GM12801 (cell line): Measurements from ENCODE around the gene AFAP1.

Experiments used
- TF ChIP-seq, protein P1 (sequence below): IDR thresholded peaks from one replicate; pipeline ENCODE4 v1.5.1; 2011; ENCODE audit warnings: control low read depth; ENCODE audit not compliant: insufficient read length; ENCODE audit errors: extremely low read depth

AFAP1 gene

DNA sequence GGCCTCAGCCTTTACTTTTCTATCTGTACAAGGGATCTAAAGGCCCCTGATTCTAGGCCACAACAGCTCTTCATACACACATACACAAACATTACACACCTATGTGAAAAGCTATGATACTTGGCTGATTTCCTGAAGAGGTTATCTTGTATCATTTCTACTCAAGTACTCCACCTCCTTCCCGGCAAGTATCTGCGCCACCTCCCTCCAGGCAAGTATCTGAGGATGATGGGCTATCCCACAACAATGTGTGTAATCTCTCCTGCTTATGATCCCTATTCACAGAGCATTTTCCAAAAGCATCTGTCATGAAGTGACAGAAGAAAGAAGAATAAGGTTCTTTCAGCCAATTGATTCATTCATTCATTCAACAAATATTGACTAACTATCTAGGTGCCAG, 36.8 kb downstream of the AFAP1 start:
- TF ChIP-seq, protein P1, sequence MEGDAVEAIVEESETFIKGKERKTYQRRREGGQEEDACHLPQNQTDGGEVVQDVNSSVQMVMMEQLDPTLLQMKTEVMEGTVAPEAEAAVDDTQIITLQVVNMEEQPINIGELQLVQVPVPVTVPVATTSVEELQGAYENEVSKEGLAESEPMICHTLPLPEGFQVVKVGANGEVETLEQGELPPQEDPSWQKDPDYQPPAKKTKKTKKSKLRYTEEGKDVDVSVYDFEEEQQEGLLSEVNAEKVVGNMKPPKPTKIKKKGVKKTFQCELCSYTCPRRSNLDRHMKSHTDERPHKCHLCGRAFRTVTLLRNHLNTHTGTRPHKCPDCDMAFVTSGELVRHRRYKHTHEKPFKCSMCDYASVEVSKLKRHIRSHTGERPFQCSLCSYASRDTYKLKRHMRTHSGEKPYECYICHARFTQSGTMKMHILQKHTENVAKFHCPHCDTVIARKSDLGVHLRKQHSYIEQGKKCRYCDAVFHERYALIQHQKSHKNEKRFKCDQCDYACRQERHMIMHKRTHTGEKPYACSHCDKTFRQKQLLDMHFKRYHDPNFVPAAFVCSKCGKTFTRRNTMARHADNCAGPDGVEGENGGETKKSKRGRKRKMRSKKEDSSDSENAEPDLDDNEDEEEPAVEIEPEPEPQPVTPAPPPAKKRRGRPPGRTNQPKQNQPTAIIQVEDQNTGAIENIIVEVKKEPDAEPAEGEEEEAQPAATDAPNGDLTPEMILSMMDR, result no peak

DNA sequence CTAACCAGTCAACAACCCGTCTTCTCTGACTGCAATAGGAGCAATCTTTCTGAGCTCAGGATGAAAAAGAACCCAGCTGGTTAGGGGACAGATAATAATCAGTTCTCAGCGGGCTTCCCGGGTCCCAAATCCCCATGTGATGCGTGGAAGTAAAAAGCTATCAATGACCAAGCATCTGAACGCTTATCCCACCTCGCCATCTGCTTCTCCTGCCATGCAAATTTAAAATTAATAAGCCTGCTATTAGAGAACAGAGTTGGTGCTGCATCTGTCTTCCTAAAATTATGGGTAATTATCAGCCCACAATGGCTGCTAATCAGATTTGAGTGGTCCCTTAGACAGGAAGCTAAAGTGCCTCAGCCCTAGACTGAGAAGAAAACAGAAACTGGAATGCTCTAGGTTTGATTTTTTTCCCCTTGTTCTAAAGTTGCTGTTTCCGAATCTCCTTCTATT, 37.5 kb downstream of the AFAP1 start:
- TF ChIP-seq, protein P1, result no peak

DNA sequence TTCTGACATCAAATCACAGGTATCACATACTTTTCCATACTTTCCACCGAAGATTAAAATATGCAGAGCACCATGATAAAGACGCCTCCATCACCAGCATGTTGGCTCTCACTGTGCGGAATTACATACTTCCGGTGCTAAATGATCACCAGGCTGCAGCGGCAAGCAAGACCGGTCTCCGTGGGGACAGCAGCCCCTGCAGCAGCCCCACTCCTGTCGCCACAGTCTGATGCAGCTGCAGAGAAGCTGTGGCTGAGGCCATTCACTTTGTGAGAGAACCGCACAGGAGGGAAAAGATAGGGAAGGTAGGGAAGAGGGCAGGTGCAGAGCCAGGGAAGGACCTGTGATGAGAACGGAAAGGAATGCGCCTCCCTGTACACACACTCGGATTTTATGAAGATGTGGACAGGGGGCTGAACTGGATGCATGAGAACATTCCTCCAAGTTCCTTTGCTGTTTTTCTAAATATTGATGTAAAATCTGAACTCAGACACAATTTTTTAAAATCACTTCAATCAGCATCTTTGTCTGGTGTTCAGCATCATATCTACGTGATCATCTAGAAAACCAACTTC, 38.3 kb downstream of the AFAP1 start:
- TF ChIP-seq, protein P1, result no peak

DNA sequence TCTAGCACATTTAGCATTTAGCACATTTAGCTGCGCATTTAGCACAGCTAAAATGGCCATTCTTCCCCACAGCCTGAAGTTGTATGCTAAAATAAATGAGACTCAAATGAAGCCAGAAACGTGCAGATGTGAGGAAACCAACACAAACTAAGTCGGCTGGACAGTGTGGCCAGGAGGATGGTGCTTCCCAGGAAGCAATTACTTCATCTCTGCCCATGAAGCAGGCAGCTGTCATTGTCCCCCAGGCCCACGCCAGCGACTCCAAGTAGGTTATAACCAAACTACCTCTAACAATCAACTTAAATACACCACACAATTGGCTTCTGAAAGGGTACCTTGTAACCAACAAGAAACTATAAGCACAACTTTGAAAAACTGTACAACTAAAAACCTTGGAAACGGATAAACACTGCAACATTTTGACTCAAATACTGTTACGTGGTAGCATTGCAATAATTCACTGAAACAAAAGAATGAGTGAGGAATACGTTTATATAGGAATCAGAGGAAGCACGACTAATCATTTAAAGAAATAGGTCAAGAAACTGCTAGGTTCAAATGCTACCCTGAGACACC, 39.2 kb downstream of the AFAP1 start:
- TF ChIP-seq, protein P1, result no peak

DNA sequence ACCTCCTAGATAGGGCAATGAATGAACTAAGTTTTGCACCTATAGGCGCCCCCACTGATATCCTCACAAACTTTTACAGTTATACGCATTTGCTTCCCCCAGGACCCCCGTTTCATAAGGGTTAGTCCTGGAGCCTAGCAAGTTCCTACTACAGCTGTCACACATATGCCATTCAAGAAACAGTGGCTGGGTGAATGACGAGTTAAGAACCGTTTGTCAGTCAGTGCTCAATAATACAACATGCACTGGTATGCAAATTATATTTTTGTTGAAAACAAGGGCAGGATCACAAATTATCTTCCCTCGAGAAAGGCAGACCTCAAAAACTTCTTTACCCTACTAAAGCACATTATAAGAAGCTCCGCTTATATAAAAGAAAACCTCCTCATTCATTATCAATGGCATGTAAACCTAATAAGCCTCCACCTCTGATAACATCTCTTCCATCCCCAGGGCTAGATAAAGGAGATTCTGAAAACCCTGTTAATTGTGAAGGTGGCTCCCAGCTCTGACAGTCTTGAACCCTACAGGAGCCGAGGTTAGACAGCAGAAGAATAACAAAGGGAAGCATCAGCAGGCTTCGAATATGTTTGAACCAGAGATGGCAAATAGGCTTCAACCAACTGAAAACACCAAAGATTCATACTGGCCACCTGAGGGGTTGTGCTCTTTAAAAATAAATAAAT, 40.3 kb downstream of the AFAP1 start:
- TF ChIP-seq, protein P1, result no peak

DNA sequence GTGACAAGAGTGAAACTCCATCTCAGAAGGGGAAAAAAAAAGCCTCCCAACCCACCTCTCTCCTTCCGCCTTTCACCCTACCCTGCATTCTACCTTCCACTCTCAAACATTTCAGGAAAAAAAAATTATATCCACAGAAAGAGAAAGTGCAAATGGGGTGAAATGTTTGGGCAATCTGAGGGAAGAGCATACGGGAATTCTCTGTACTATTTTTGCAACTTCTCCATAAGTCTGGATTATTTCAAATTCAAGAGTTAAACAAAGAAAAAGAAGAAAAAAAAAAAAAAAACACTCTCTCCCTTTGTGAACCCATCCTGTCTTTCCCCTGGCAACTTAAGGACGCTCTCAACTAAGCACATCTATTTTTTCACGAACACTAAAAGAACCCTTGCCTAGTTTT, 41.3 kb downstream of the AFAP1 start:
- TF ChIP-seq, protein P1, result no peak

DNA sequence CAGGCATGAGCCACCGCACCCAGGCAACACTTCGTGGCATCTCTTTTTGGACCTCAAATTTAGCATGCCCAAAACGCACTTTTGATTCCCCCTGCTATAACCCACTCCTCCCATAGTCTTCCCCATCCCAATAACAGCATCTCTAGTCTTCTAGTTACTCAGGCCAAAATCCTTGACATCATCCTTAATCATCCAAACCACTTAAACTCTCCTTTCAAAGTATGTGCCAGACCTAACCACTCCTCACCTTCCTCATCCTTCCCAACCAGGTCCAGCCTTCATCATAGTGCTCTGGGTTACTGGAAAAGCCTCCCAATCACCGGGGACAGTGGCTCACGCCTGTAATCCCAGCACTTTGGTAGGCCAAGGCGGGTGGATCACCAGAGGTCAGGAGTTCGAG, 41.9 kb downstream of the AFAP1 start:
- TF ChIP-seq, protein P1, result no peak
